ENCODE measurements around the gene GCNT1.
A peak's percentile ranks its signal among the peaks of the same experiment; 100 is the strongest.
"Not testable (repeated sequence)": the region's sequence is repeated elsewhere in the genome, so short reads cannot be mapped to it uniquely, and the experiment has no call there.

The GCNT1 gene

GRCh38 chr9:76444322-76444929 is 14.6 kb upstream of the GCNT1 start:
- DNase-seq: no peak

GRCh38 chr9:76445976-76446375 is 13.0 kb upstream of the GCNT1 start:
- DNase-seq: no peak

DNA sequence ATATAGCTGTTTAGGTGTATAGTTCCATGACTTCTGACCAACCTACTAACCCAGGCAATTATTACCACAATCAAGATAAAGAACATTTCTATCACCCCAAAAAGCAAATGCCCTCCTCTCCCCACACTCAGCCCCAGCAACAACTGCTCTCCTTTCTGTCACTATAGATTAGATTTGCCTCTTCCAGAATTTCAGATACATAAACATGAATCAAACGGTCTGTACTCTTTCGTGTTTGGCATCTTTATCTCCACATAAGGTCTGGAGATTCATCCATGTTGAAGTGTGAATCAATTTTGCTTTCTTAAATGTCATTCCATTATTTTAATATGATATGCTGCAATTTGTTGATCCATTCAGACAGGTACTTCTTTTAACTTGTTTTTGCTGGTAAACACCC is 10.5 kb upstream of the GCNT1 start:
- DNase-seq: no peak

DNA sequence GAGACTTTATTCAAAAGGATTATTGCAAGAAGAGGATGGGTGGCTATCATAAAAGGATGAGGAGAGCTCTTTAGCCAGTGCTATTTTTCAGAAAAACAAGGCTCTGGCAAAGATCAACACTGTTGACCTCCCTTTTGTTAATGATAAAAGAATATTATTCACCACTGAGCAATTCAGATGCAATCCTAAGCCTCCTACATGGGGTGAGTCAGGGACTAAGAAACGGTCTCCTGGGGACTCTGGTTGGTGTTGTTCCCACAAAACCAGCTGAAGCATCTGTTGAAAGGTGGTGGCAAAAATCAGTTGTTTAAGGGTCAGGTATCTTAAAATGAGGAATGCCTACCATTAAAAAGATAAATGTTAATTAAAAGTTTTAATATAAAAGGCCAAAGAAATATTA is 7.7 kb upstream of the GCNT1 start:
- peak; percentile 81 for DNase-seq

GRCh38 chr9:76452839-76453238 is 6.1 kb upstream of the GCNT1 start:
- no peak for DNase-seq

DNA sequence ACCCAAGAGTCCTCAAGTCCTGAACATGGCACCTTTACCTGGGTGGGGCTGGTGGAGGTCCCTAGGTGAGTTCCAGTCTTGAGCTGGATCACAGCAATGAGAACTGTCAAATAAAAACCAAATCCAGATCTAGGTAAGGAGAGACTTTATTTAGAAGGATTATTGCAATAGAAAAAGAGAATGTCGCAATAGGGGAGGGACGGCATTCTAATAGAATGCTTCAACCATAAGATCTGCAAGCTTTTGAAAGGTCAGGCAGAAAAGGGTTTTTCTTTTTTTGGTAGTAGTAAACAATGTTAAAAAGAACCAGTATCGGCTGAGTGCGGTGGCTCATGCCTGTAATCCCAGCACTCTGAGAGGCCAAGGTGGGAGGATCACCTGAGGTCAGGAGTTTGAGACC is 5.2 kb upstream of the GCNT1 start:
- DNase-seq: peak; percentile 61

DNA sequence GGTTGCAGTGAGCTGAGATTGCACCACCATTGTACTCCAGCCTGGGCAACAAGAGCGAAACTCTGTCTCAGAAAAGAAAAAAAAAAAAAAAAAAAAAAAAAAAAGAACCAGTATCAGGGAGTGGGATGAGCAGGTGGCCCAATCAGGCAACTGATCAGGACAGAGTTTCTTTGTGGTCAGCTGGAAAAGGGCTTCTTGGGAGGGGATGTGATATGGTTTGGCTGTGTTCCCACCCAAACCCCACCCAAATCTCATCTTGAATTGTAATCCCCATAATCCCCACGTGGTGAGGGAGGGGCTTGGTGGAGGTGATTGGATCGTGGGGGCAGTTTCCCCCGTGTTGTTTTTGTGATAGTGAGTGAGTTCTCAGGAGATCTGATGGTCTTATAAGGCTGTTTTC is 4.7 kb upstream of the GCNT1 start:
- DNase-seq: no peak

- DNase-seq: peak; percentile 31
These were observed 2.6 kb upstream of the GCNT1 start for GRCh38 chr9:76456202-76456926.

- DNase-seq: peak; percentile 67
These were observed 983 bp downstream of the GCNT1 start for GRCh38 chr9:76459694-76460635.

DNA sequence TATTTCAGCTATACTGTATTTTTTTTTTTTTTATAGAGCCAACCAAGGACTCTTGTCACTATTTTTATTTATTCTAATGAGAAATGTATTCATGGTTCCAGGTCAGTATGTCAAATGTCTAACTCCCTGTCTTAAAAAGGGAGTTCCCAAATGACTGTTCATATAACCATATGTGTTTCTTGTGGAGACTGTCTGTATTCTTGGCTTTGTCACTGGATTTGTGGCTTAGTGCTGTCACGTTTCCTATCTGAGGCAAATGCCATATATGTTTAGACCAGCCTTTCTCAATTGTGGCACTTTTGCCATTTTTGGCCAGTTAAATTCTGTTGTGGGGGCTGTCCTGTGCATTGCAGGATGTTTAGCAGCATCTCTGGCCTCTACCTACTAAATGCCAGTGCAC is 3.1 kb downstream of the GCNT1 start:
- DNase-seq: no peak

GRCh38 chr9:76463211-76463610 is 4.2 kb downstream of the GCNT1 start:
- no peak for DNase-seq

- DNase-seq: no peak
These were observed 5.7 kb downstream of the GCNT1 start for GRCh38 chr9:76464706-76465105.

DNA sequence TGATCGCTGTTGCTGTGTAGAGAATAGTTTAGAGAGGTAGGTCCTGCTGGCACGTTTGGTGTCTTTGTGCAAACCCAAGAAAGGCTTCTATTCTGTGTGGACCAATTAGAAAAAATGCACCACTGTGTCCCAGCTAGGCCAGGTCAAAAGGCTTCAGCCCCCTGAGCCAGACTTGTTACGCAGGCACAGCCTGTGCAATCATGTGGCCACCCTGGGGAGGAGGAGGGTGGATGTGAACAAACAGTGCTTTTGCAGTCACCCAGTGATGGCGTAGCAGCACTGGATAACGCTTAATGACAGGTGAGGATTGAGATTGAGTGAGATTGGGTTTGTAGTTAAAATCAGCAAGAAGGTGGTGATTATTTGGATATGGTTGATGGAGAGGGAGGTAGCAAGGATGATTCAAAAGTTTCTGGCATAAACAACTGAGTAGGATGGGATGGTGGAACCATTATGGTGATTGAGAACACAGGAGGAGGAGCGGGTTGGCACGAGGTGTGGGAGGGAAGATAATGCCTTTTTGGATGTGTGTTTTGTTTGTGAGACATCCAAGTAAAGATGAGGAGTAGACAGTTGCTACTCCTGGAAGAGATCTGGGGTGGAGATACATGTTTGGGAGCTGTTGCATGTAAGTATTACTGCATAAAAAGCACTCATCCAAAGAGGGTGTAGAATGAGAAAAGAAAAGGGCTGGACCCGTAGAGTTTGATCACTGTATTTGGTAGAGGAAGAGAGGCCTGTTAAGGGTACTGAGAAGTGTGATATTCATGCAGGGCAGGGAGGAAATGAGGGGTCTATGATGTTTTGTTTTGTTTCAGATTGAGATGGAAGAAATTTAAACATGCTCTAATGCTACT is 6.7 kb downstream of the GCNT1 start:
- no peak for DNase-seq

DNA sequence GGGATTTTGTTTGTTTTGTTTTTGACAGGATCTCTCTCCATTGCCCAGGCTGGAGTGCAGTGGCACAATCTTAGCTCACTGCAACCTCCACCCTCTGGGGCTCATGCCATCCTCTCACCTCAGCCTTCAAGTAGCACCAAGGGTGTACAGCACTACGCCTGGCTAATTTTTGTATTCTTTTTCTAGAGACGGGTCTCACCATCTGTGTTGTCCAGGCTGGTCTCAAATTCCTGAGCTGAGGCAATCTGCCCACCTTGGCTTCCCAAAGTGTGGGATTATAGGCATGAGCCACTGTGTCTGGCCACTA is 7.3 kb downstream of the GCNT1 start:
- no peak for DNase-seq

DNA sequence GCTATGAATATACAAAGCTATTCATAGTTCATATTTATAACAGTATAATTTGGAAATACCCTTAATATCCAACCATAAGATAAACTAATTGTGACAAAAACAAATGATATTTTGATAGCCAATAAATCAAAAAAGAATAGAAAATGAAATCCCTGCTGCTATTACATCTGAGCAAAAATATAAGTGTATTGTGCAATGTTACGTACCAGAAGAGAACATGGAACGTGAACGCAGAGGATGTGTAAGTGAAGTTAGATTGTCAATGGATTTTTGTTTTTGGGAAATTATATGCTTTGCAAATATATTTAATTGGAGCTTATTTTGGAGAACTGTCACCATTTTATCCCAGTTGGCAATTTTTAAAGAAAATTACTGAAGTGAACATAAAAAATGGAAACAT is 15.4 kb downstream of the GCNT1 start:
- no peak for DNase-seq

DNA sequence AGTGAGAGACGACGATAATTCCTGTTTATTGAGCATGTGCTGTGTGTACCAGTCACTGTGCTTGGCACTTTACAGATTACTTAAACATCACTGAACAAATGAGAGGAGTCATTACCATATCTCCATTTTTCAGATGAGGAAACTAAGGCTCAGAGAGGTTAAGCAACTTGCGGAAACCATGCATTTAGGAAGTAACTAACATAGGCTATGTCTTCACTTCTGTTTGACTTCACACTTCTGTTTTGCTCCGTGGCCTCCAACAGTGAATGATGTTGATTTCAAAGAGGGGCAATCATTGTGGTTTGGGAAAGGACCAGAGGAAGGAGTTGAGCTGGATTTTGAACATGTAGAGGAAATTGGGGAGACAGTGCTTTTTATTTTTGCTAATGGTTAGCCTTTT is 16.7 kb downstream of the GCNT1 start:
- no peak for DNase-seq

DNA sequence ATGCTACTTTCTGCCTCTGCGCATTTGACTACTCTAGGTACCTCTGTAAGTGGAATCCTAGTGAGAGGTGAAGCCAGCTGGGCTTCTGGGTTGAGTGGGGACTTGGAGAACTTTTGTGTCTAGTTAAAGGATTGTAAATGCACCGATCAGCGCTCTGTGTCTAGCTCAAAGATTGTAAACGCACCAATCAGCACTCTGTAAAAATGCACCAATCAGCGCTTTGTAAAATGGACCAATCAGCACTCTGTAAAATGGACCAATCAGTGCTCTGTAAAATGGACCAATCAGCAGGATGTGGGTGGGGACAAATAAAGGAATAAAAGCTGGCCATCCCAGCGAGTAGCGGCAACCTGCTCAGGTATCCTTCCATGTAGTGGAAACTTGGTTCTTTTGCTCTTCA is 18.8 kb downstream of the GCNT1 start:
- not testable (repeated sequence) for DNase-seq

GRCh38 chr9:76478226-76478625 is 19.2 kb downstream of the GCNT1 start:
- no peak for DNase-seq

DNA sequence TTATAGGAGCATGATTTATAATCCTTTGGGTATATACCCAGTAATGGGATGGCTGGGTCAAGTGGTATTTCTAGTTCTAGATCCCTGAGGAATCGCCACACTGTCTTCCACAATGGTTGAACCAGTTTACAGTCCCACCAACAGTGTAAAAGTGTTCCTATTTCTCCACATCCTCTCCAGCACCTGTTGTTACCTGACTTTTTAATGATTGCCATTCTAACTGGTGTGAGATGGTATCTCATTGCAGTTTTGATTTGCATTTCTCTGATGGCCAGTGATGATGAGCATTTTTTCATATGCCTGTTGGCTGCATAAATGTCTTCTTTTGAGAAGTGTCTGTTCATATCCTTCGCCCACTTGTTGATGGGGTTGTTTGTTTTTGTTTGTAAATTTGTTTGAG is 20.4 kb downstream of the GCNT1 start:
- not testable (repeated sequence) for DNase-seq

- DNase-seq: no peak
These were observed 27.2 kb downstream of the GCNT1 start for GRCh38 chr9:76486151-76486550.

DNA sequence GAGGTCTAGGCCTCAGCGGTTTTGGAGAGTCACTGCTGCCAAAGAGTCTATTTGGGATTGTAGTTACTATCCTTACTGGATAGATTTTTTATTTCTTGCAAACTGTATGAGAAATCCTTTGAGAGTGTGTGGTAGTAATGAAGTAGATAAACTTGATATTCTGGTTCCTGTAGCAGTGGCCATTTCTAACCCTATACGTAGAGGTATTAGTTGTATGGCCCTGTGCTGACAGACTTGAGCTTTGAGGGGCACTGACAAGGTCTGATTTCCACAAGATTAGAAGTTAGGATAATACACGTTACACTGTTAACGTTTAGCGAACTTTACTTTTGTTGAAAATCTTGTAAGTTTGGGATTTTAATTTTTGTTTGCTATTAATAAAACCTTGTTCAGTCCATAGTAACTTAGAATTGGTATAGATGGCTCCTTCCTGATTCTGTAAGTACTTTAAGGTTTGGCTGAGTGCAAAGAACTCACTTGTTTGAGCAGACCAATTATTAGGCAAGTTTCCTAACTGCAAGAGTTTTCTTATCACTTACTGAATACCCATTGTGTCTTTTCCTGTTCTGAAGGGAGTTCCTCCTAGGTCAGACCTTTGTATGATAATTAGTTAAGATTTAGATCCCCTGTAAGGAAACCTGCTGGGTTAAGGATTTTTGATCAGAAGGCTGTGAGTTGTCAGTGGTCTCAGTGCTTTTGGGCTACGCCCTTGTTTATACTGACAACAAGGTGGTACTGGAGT is 31.4 kb downstream of the GCNT1 start:
- no peak for DNase-seq

GRCh38 chr9:76491056-76491455 is 32.1 kb downstream of the GCNT1 start:
- DNase-seq: not testable (repeated sequence)
